HG03575 (cell line): ENCODE data around the gene CD86.
A peak's percentile ranks its signal among the peaks of the same experiment; 100 is the strongest.
"Not testable (repeated sequence)": the region's sequence is repeated elsewhere in the genome, so short reads cannot be mapped to it uniquely, and the experiment has no call there.

Source experiments
- ATAC-seq: cut with Tn5 transposase; IDR thresholded peaks from one replicate; pipeline ENCODE4 v1.9.1; 2021; ENCODE audit not compliant: unreplicated experiment, insufficient number of reproducible peaks, low FRiP score; ENCODE audit errors: extremely low read depth

CD86 gene, protein sequence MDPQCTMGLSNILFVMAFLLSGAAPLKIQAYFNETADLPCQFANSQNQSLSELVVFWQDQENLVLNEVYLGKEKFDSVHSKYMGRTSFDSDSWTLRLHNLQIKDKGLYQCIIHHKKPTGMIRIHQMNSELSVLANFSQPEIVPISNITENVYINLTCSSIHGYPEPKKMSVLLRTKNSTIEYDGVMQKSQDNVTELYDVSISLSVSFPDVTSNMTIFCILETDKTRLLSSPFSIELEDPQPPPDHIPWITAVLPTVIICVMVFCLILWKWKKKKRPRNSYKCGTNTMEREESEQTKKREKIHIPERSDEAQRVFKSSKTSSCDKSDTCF

DNA sequence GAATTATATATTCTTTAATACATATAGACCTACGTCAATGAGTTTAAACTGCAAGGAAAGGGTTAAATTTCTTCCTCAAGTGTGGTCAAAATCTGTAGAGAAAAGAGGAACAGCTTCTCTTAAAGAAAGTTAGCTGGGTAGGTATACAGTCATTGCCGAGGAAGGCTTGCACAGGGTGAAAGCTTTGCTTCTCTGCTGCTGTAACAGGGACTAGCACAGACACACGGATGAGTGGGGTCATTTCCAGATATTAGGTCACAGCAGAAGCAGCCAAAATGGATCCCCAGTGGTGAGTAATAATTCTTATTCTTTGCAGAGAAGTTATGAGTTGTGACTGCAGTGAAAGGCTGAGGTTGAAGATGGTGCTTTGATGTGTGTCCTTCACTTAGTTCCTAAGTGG, at the start of gene CD86:
Gene CD86, plus strand, starts transcription at position 148 of the 400 bp plus-strand sequence. Its CDS starts 128 bp downstream, at position 276.
- ATAC-seq, result peak; percentile 77

DNA sequence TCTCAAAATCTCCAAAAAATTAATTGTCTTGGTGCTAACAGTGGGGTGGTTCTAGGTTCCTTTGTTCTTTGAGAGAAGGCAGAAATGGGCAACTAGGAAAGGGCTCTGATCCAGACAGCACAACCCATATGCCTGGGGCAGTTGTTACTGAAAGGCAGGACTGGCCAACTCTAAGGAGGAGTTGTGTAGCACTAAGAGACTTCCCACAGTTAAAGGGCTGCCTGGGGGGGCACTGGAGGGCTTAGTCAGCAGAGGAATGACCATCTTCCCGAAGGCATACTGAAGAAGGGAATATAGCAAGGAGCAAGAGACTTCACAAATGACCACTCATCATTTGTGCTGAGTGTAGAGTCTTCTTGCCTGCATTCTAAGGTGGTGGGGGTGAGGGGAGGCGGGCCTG, 48.9 kb upstream of the CD86 start:
- no peak for ATAC-seq

DNA sequence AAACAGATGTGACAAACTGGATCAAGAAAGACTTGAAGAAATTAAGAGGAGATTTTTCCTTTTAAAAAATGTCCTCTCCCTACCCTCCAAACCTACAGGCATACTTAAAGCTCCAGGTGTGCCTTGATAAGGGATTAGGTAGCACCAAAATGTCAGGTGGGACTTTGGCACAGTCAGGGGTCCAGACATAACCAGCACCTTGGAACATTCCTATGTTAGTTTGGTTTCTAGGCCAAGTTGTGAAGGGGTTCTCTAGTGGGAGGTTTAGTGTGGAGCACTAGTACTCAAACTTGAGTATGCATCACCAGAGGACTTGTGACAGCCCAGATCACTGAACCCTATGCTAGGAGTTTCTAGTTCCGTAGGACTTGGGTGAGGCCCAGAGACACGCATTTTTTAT, 47.0 kb upstream of the CD86 start:
- no peak for ATAC-seq

DNA sequence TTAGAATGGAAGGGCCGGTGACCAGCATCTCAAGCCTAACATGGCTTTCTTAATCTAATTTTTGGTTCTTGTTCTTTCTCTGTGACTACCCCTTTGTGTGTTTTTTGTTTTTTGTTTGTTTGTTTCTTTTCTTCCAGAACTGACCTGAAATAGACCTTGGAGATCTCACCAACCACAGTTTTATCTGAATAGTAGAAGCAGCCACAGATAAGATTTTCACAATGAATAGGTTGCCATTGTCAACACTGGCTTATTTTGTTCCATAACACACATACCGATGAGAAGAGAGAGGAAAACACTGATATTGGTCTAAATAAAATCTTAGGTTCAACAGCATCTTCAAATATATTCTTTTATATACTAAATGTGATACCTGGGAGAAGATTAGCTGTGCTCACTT, 44.7 kb upstream of the CD86 start:
- ATAC-seq, result no peak

DNA sequence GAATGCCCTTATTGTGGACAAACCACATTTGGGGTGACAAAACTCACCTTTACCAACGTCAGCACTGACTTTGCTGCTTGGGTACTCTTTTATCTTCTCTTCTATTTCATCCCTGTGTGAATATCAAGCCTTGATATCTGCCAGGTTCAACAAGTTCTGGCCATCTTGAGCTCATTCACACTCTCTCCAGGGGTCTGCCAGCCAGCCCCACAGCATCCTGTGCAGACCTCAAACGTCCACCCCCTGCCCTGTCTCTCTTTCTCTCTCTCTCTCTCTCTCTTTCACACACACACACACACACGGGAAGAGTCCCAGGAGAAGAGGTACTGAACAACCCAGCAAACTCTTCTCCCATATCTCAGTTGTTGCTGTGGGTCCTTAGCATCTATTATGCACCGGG, 43.8 kb upstream of the CD86 start:
- no peak for ATAC-seq

DNA sequence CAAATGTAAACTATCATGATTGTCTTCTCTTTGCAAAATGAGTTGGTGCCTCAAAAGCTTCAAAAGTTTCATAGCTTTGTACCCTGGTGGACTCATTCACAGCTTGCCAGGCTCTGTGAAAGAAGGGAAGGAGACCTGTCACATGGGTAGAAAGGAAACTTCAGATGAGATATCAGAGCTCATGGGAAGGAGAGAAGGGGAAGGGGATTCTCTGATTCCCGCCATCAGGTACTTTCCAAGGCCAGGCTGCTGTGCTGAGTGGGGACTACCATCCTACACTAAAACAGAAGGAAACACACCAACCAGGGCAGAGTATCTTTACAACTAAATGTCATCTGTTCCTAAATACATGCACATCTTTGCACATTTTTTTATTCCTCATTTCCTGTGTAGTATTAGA, 42.3 kb upstream of the CD86 start:
- ATAC-seq, result no peak

DNA sequence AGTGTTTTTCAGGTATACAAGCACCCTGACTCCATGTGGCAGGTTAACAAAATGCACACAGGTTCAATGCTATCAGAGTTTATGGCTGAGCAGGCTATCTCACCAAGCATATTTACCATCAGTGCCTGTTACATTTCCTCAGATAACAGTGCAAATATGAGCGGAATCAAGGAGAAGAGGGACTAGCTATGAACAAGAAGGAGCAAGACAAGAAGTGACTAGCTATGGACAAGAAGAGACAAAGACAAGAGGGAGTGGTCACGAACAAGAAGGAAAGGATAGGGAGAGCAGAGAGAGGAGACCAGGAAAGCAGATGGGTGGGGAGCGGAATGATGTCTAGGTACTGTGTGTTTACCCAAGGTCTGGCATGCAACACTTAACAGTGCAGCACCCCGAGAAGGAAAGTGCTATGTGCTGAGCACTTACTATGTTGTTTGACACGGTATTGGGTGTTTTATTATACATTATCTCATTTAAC, 41.7 kb upstream of the CD86 start:
- ATAC-seq, result no peak

DNA sequence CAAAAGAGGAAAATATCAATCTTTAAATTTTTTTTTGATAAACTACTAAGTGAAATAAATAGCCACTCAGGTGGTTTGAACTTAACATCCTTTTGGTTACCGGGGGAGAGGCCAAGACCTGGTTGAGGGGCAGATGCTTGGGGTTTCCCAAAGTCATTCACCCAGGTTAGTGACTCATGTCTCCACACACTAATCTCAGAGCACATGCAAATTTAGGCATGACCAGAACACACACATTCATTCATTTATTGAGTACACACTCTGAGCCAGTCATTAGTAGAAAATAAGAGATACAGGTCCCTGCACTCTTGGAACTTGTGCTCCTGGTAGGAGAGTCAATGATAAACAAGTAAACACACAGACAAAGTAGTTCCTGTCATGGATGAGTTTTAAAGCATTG, 40.4 kb upstream of the CD86 start:
- ATAC-seq, result peak; percentile 54

DNA sequence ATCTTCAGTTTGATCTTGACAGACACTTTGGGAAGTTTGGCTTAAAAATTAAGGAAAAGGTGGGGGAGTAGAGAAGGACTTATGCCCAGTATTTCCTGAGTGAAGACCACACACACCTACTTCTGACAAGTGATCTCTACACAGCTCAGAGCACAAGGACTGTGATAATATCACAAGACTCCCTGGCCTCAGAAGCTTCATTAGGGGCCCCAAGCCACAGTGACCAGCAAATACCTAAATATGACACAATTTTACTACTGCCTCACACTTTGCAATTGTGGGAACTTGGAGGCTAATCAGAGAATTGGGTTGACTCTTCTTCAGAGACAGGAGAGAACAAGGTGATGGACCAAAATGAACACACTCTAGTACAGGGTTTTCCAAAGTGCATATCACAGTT, 35.7 kb upstream of the CD86 start:
- no peak for ATAC-seq

DNA sequence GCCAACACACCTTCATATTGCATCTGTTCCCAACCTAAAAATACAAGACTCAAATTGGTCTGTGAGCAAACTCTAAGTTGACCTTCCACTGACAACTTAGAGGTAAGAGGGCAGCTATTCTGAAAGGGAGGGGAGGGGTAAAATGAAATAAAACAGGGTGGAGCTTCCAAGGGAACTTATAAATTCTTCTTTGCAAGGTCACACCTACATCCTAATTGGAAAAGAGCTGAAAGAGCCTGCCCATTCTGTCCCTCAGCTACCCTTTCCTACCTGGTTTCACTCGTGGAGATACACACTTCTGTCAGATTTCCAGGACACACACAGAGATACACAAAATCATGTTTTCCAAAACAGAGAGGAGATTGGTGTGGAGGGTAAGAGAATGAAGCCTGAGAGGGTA, 34.1 kb upstream of the CD86 start:
- no peak for ATAC-seq

DNA sequence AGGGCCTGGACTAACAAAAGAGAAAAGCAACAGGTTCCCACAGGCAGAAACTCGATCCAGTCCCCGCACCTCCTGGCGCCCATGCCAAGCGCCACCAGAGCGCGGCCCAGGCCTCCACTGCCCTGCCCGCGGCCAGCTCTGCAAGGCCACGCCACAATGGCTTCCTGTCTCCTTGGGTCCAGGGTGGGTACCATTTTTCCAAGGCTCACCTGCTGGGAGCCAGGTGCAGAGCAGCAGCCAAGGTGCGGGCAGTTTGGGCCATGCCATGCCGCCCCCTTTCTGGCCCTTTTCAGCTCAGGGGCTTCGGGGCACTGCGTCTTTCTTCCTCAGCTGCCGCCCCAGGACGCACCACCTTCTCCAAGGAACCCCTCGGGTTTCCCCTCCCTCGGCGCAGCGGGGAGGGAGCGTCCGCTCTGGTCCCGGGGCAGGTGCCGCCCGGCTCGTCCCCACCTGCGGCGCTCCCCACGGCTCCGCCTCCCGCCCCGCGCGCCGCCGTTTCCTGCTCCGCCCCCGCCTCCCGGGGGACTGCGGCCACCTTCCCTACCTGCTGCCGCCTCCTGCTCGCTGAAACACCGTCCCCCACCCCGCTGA, 33.3 kb upstream of the CD86 start, which contains the start of gene ILDR1:
Gene ILDR1, minus strand, starts transcription at position 437 of the 591 bp plus-strand sequence. Its CDS starts 170 bp downstream, at position 267.
- no peak for ATAC-seq

DNA sequence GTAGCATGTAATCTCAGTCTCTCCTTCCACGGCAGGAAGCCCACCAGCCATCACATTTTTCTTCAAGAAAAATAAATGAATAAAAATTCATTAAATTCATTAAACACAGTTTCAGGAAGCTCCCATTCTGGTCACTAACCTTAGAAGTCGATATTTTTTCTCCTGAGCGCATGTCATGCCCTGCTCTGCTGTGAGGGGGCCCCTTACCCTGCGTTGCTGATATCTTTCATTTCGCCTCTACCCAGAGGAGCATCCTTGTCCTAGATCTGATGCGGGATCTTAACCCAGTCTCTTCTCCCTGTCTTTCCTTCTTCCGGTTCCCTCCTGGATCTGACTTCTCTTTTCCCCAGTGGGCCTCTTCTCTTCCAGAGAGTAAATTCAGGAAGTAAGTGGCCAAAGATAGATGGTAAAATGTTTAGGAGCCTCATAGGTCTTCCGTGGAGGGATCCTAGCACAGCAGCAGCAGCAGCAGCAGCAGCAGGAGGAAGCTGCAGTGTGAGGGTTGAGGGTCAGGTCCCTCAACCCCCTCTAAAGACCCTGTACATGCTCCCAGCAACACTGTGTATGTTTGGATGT, 31.7 kb upstream of the CD86 start:
- ATAC-seq, result no peak

DNA sequence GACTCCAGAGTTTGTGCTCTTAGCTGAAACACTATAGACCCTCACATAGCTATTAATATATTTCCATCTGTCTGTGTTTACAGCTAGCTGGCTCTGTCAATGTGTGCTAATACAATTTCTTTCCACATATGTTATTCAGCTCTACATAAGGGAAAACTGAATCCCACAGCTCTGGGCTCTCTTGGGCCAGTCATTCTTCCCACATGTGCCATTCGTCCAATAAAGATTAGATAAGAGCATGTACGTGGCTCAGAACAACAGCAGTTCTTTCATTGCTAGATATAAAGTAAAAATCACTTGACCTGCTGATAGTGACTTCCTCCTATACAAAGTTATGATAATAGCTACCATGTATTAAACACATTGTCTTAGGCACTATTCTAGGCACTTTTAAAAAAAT, 30.4 kb upstream of the CD86 start:
- ATAC-seq, result no peak

DNA sequence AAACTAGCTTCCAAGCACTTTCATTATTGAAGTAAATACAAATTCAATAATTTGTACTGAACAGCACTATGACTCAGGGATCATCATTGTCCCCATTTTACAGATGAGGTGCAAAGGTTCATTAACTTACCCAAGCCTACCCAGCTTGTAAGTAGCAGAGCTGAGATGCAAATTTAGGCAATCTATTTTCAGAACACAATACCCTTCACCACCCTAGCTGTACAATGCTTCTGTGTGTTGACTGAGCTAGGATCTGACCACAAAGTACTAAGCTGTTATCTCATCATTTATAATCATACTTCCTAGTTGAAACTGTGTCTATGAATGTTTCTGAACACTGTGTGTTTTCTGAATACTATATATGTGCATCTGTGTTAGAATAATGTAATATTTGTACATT, 29.9 kb upstream of the CD86 start:
- ATAC-seq, result peak; percentile 74

DNA sequence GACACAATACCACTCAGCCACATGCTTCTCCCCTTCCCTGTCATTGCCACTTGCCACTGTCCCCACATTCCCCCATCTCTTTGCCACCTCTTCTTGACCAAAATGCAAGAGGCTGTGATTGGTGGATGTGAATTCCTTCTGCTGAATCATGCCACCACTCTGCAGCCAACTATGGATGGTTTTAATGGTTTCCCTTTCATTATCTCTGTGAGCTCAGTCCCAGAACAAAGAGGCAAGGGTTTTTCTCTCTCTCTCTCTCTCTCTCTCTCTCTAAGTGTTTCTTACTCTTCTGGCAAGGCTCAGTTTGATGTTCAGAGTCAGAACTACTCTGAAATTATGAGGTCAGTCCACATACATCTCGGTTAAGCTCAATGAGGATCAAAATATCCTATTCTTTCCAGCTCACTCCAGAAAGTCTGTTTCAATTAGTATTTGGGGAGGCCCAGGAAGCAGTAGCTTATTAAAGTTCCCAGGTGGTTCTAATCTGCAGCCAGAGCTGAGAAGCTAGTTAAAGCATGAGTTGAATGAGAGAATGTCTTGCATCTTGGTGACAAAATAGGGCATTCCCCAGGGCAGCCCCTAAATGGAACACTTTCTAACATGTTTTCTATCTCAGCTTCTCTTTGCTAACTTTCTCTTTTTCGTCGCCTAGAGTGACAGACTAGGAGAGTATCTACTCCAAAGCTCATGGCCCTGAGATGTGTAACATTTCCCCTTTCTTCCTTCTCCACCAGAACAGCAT, 24.6 kb upstream of the CD86 start:
- ATAC-seq, result peak; percentile 36

DNA sequence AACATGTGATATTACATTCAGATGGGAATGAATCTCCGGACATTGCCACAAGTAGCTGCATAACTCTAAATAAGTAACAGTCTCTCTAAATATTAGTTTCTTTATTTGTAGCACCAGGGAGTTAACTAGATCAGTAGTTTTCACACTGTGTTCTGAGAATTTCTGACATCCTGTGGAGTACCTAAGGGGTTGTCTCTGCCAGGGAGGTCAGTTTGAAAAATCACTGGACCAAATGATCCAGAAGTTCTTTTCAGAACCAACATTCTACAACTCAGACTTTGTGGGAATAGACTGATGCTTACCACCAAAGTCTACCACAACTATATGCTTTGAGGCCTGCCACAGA, 24.1 kb upstream of the CD86 start:
- ATAC-seq, result no peak

DNA sequence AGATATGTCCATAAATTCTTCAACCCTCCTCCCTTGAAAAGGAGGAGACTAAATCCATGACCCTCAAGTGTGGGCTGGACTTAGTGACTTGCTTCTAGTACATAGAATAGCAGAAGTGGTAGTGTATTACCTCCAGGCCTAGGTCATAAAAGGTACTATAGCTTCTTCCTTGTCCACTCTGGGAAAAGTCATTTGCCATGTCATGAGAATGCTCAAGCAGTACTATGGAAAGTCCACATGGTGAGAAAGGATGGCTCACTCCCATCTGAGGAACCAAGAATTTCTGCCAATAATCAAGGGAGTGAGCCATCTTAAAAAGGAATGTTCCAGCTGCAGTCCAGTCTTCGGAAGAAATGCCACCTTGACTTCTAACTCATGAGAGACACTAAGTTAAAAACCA, 22.6 kb upstream of the CD86 start:
- ATAC-seq, result no peak

DNA sequence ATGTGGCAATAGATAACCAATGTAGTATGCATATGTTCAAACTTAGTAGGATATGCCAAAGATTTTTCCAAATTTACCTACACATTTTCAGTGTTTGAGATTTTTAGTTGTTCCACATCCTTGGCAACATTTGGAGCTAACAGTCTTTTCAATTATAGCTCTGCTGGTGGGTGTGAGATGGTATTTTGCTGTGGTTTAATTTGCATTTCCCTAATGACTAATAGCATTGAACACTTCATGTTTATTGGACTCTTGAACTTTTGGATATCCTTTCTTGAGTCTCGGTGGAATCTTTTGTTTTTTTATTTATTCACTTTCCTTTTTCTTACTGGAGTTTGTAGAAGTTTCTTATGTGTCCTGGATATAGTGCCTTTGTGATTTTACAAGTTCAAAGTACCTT, 22.1 kb upstream of the CD86 start:
- ATAC-seq, result no peak

DNA sequence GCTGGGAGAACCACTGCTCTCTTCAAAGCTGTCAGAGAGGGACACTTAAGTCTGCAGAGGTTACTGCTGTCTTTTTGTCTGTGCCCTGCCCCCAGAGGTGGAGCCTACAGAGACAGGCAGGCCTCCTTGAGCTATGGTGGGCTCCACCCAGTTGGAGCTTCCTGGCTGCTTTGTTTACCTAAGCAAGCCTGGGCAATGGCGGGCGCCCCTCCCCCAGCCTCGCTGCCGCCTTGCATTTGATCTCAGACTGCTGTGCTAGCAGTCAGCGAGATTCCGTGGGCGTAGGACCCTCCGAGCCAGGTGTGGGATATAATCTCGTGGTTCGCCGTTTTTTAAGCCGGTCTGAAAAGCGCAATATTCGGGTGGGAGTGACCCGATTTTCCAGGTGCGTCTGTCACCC, 7.9 kb upstream of the CD86 start:
- ATAC-seq, result not testable (repeated sequence)

DNA sequence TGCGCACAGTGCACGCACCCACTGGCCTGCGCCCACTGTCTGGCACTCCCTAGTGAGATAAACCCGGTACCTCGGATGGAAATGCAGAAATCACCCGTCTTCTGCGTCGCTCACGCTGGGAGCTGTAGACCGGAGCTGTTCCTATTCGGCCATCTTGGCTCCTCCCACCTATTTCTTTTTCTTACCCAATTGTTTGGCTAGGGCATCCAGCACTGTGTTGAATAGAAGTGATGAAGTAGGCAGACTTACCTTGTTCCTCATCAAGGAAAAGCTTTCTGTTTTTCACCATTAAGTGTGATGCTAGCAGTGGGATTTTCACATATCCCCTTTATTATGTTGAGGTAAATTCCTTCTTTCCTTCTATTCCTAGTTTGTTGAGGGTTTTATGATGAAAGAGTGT, 7.4 kb upstream of the CD86 start:
- not testable (repeated sequence) for ATAC-seq
